Tibial artery (tissue), 4 donors: ENCODE measurements around the gene CPN2.

ENCODE experiments used
- DNase-seq, 2 donors: peaks; one replicate each; pipeline ENCODE4 v3.0.0-alpha.2; 2019
- H3K27ac ChIP-seq, 2 donors: fragments of 200-600 bp; sonication (generic) in 1 of 2; 1 replicate in 1 of 2; 2 replicates in 1 of 2; pipeline ENCODE4 v1.5.1; 2018 to 2019; ENCODE audit warnings: mild to moderate bottlenecking in 1 of 2
- H3K27me3 ChIP-seq, 2 donors: fragments of 200-600 bp; sonication (generic) in 1 of 2; one replicate each; pipeline versions ENCODE4 v1.5.1 to v1.6.0; 2016 to 2019
- H3K36me3 ChIP-seq, 3 donors: fragments of 200-600 bp; sonication (generic) in 2 of 3; one replicate each; pipeline ENCODE4 v1.5.1; 2016 to 2019; ENCODE audit warnings: mild to moderate bottlenecking in 2 of 3
- H3K4me1 ChIP-seq, 4 donors: fragments of 200-600 bp; sonication (generic) in 2 of 4; 1 replicate in 3 of 4; 2 replicates in 1 of 4; pipeline ENCODE4 v1.5.1; 2016 to 2019
- H3K4me3 ChIP-seq, 2 donors: fragments of 200-600 bp; sonication (generic) in 1 of 2; 1 replicate in 1 of 2; 2 replicates in 1 of 2; pipeline ENCODE4 v1.5.1; 2018 to 2019; ENCODE audit warnings: mild to moderate bottlenecking in 2 of 2
- H3K9me3 ChIP-seq, 3 donors: fragments of 200-600 bp; sonication (generic) in 1 of 3; one replicate each; pipeline ENCODE4 v1.5.1; 2016 to 2019
- intact Hi-C: fragments of 100-400 bp; cut with DNase I; formaldehyde crosslinking; loops from one replicate; pipeline ENCODE4 v1.15.0; 2023; ENCODE audit warnings: low total_unique reads
- TF ChIP-seq, protein P1 (sequence below), 2 experiments: fragments of 200-600 bp in 1 of 2; fragments of 450-650 bp in 1 of 2; IDR thresholded peaks; one replicate each; pipeline ENCODE4 v1.5.1; 2017 to 2019; ENCODE audit warnings: antibody characterized with exemption in 2 of 2, mild to moderate bottlenecking in 1 of 2, moderate library complexity in 1 of 2

CPN2 gene

DNA sequence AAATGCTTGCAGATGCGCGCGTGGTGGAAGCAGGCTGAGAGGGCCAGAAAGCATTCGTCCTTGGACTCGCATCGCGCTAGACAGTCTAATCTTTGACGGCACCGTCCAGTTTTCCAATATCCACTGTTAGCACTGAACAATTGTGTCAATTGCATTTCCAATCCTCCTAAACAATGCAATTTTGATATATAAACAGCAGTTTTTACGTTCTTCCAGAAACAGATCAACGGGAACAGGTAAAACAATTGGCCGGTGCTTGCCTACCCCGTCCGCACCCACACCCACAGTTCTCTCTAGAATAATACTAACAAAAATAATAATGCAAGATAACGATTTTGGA, 17.2 kb downstream of the CPN2 start:
- intact Hi-C loops = loop anchor here (10.0 kb wide), 2 partner anchors 71 to 271 kb away; no protein-coding TSS in a partner anchor
- no peaks in the 10 kb centered on the region for H3K36me3 ChIP-seq
- H3K4me3 ChIP-seq = peak overlapping the region; percentile 31 to 48
- H3K27ac ChIP-seq = no peak overlapping the region
- DNase-seq = no peak
- peaks cover 0 to 56% of the 10 kb centered on the region in 2 donors for H3K27me3 ChIP-seq
- TF ChIP-seq, protein P1, sequence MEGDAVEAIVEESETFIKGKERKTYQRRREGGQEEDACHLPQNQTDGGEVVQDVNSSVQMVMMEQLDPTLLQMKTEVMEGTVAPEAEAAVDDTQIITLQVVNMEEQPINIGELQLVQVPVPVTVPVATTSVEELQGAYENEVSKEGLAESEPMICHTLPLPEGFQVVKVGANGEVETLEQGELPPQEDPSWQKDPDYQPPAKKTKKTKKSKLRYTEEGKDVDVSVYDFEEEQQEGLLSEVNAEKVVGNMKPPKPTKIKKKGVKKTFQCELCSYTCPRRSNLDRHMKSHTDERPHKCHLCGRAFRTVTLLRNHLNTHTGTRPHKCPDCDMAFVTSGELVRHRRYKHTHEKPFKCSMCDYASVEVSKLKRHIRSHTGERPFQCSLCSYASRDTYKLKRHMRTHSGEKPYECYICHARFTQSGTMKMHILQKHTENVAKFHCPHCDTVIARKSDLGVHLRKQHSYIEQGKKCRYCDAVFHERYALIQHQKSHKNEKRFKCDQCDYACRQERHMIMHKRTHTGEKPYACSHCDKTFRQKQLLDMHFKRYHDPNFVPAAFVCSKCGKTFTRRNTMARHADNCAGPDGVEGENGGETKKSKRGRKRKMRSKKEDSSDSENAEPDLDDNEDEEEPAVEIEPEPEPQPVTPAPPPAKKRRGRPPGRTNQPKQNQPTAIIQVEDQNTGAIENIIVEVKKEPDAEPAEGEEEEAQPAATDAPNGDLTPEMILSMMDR (IDR thresholded peaks at IDR 0.05) = no peak
- peaks cover 0 to 5% (median 5%) of the 10 kb centered on the region in 4 donors for H3K4me1 ChIP-seq
- no peaks in the 10 kb centered on the region for H3K9me3 ChIP-seq

DNA sequence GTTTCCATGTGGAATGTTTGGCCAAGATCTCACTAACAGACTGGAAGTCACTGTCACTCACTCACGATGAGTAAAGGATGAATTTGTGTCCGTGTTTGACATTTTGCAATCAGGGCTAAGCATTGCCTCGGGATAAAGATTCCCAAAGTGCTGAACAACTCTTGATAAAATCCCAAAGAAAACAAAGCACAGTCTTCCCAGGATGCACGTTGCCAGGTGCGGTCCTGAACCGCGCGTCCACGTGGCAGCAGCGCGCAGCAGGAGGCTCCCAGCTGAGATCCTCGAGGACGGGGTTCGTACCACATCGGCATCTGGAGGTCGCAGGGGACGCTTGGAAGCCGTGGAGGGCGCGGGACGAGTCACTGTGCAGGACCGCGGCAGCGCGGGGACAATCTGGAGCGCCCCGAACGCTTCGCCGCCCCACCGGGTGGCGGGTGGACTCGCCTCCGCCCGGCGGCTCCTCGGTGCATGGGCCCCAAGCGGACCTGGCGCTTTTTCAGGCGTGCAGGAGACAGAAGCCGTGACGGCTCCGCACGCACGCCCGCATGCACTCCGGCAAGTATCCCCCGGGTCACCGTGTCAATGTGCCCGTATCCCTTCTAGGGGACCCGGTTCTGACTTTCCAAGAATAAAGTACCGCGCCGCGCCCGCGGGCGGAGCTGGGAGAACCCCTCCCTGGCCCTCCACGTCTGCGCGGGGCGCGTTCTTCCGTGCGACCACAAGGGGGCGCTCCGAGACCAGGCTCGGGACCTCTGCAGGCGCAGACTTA, 17.7 kb downstream of the CPN2 start:
- peaks cover 0 to 59% of the 10 kb centered on the region in 2 donors for H3K27me3 ChIP-seq
- peak overlapping the region; percentile 31 to 48 for H3K4me3 ChIP-seq
- TF ChIP-seq, protein P1 (IDR thresholded peaks at IDR 0.05) = peak; percentile 97 to 98
- peaks cover 0 to 5% (median 5%) of the 10 kb centered on the region in 4 donors for H3K4me1 ChIP-seq
- no peak overlapping the region for H3K27ac ChIP-seq
- no peaks in the 10 kb centered on the region for H3K36me3 ChIP-seq
- H3K9me3 ChIP-seq = no peaks in the 10 kb centered on the region
- peak; percentile 82 to 89 for DNase-seq
- intact Hi-C loops = loop anchor here (10.0 kb wide), 2 partner anchors 71 to 271 kb away; no protein-coding TSS in a partner anchor

DNA sequence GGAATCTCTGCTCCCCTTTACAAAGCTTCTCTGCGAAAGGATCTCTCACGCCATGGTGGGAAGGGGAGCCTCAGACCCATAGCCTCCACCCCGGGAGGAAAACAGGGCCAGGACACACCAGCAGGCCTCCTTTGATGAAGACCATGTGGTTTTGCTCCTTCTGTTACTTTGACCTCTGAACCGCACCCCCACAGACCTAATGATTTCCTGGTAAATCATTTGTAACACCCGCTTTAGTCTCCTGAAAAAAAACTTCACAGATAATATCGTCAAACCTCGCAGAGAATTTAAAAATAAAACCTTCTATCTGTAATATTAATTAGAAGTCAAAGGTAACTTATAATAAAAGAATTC, 18.3 kb downstream of the CPN2 start:
- peaks cover 0 to 5% (median 5%) of the 10 kb centered on the region in 4 donors for H3K4me1 ChIP-seq
- no peak overlapping the region for H3K4me3 ChIP-seq
- TF ChIP-seq, protein P1 (IDR thresholded peaks at IDR 0.05) = no peak
- intact Hi-C loops = loop anchor here (10.0 kb wide), 2 partner anchors 72 to 272 kb away; no protein-coding TSS in a partner anchor
- no peaks in the 10 kb centered on the region for H3K36me3 ChIP-seq
- no peak for DNase-seq
- H3K27me3 ChIP-seq = peaks cover 0 to 60% of the 10 kb centered on the region in 2 donors
- H3K9me3 ChIP-seq = no peaks in the 10 kb centered on the region
- no peak overlapping the region for H3K27ac ChIP-seq

DNA sequence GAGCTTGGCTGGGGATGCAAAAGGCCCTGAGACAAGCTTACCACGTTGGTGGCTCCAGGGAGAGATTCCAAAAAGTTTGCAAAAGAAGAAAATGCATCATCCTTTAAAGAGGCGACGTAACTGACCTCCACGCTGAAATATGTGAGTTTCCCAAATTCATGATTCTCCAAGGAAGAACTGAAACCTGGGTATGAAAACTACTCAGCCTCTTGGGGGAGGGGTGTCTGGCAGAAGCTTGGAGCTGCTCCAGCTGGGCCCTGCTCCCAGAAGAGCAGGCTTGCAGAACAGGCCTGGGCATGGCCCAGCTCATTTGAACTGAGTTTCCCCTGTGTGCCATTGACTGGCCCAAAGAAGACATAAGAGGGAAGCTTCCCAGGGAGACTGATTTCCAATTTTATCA, 20.5 kb downstream of the CPN2 start:
- intact Hi-C loops = loop anchor here (10.0 kb wide), 2 partner anchors 74 to 274 kb away; no protein-coding TSS in a partner anchor
- TF ChIP-seq, protein P1 (IDR thresholded peaks at IDR 0.05) = no peak
- H3K4me1 ChIP-seq = peaks cover 0 to 5% (median 5%) of the 10 kb centered on the region in 4 donors
- no peak overlapping the region for H3K4me3 ChIP-seq
- no peak overlapping the region for H3K27ac ChIP-seq
- H3K36me3 ChIP-seq = no peaks in the 10 kb centered on the region
- DNase-seq = no peak
- no peaks in the 10 kb centered on the region for H3K9me3 ChIP-seq
- peaks cover 0 to 56% of the 10 kb centered on the region in 2 donors for H3K27me3 ChIP-seq

DNA sequence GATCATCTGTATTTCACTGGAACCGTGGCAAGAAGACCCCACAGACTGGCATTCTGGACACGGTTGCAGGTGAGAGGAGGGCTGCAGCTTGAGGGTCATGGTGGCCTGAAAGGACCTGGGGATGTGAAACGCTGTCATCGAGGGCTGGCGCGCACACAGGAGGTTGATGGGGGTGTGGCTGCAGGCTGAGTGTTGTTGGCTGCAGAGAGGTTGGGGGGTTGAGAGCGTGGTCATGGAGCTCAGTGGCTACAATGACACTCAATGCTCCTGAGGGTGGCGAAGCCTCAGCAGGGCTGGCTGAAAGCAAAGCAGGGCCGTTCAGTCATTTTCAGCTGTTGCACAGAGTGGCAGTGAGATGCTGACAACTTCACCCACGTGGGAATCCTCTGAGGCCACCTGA, 21.0 kb downstream of the CPN2 start:
- Histone ChIP-seq H3K36me3 (no peaks in the 10 kb centered on the region), H3K27me3 (peaks cover 0 to 55% of the 10 kb centered on the region in 2 donors), H3K4me3 (no peak overlapping the region), H3K27ac (no peak overlapping the region), H3K4me1 (peaks cover 0 to 5% (median 5%) of the 10 kb centered on the region in 4 donors), H3K9me3 (no peaks in the 10 kb centered on the region)
- TF ChIP-seq, protein P1 (IDR thresholded peaks at IDR 0.05) = no peak
- intact Hi-C loops = loop anchor here (10.0 kb wide), 2 partner anchors 75 to 275 kb away; no protein-coding TSS in a partner anchor
- DNase-seq = no peak
